ENCODE measurements around the gene SYNGR4.

GRCh38 chr19:48398375-48399235, 34.4 kb downstream of the SYNGR4 start:
- no peak for TF ChIP-seq POLR2A (IDR thresholded peaks at IDR 0.05)
- peak in 2 of 3 donors; percentile 43 to 68 for TF ChIP-seq POLR2AphosphoS5 (IDR thresholded peaks at IDR 0.05)
- no peak for TF ChIP-seq CTCF (IDR thresholded peaks at IDR 0.05)
- no peak for TF ChIP-seq EP300 (IDR thresholded peaks at IDR 0.05; ENCODE audit: low read depth)

All from transverse colon (tissue), 4 donors.